GM13976 (cell line): ENCODE data around the gene SKI.

Experiments used
- DNase-seq: peaks from one replicate; pipeline ENCODE4 v3.0.0; 2012; ENCODE audit warnings: low spot score
- CTCF ChIP-seq: IDR thresholded peaks from 2 replicates; pipeline ENCODE4 v1.5.1; 2012; ENCODE audit warnings: borderline replicate concordance, mild to moderate bottlenecking; ENCODE audit not compliant: insufficient read depth; ENCODE audit errors: extremely low read depth, missing control alignments, control extremely low read depth
- in situ Hi-C: fragments of 300-500 bp; cut with MboI; formaldehyde crosslinking; loops from one replicate; pipeline ENCODE4 v1.12.0; 2022; ENCODE audit warnings: low sequenced_read_pairs, mixed read lengths, inconsistent platforms; ENCODE audit not compliant: unreplicated experiment

The SKI gene

GRCh38 chr1:2303016-2303775 lies 75.1 kb downstream of the SKI start:
- TF ChIP-seq CTCF: no peak
- in situ Hi-C loops: no loop called here
- no peak for DNase-seq

GRCh38 chr1:2303781-2304180 lies 75.7 kb downstream of the SKI start:
- TF ChIP-seq CTCF: no peak
- no peak for DNase-seq

GRCh38 chr1:2304282-2304681 lies 76.2 kb downstream of the SKI start:
- DNase-seq: no peak
- no peak for TF ChIP-seq CTCF
- in situ Hi-C loops: no loop called here

More at GRCh38 chr1:2303781-2304180, 75.7 kb downstream of the SKI start:
- in situ Hi-C loops: no loop called here

GRCh38 chr1:2304921-2305681 lies 77.0 kb downstream of the SKI start:
- no peak for DNase-seq
- no peak for TF ChIP-seq CTCF
- in situ Hi-C loops: no loop called here

- in situ Hi-C loops: no loop called here
- DNase-seq: no peak
- no peak for TF ChIP-seq CTCF
Measured at GRCh38 chr1:2306151-2306978, 78.2 kb downstream of the SKI start.

GRCh38 chr1:2307064-2307605 lies 79.0 kb downstream of the SKI start:
- in situ Hi-C loops: no loop called here
- TF ChIP-seq CTCF: no peak

More at GRCh38 chr1:2307064-2307605, 79.0 kb downstream of the SKI start:
- no peak for DNase-seq
